HPDE6-E6E7 (cell line): ENCODE results near the gene LMX1B.

ENCODE experiments used
- DNase-seq: peaks from one replicate; pipeline ENCODE4 v3.0.0; 2011; ENCODE audit warnings: missing footprints; ENCODE audit errors: extremely low spot score

Gene LMX1B

DNA sequence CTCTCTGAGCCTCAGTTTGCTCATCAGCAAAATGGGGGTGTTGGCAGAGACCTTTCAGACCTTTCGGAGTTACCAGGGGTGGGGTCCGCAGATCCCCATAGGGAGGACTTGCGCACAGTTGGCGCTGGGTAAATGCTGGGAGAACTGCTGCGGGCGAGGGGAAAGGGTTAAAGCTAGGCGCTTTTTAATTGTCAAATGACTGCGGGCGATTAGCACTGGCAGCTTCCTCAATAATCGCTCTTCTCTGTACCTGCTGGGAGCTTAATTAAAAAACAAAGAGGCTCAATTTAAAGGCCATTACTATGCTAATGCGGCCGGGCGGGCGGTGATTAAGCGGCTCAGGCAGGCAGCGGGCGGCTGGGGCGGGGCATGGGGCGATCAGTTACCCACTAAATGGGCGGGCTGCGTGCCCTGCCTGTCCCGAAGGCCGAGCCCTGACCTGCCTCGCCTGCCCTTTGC is 63.0 kb downstream of the LMX1B start:
- no peak for DNase-seq

GRCh38 chr9:126677188-126678084 is 63.7 kb downstream of the LMX1B start:
- DNase-seq: no peak

- DNase-seq: no peak
These were observed 65.3 kb downstream of the LMX1B start for GRCh38 chr9:126678989-126679388.

DNA sequence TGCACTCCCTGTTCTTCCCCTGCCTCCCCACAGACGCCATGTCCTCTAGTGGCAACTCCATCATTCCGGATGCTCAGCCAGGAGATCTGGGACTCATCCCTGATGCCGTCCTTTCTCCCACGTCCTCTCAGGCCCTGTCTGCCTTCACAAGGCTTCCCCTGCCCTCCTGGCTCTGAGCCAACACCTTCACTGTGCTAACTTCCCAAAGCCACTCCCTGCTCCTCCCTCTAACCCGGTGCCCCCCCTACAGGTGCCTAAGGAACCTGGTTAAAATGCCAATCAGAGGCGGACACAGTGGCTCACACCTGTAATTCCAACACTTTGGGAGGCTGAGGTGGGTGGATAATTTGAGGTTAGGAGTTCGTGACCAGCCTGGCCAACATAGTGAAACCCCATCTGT is 67.6 kb downstream of the LMX1B start:
- no peak for DNase-seq

DNA sequence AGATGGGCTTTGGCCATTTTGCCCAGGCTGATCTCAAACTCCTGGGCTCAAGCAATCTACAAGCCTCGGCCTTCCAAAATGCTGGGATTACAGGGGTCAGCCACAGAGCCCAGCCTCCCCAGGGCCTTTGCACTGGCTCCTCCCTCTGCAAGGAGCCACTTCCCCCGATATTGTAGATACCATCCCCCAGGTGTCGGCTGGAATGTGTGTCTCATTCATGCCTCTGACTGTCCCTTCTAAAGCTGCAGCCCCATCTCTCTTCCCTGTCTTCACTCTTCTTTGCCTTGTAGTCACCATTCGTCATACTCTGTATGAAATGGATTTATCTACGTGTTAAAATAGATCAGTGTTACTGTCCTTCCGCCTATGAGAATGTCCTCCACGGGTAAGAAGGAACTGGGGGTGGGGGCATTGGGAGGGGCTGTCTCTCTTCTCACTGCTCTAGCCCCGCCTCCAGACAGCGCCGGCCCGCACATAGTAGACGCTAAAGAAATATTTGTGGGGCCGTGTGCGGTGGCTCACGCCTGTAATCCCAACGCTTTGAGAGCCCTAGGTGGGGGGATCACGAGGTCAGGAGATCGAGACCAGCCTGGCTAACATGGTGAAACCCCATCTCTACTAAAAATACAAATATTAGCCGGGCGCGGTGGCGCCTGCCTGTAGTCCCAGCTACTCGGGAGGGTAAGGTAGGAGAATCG is 68.5 kb downstream of the LMX1B start:
- no peak for DNase-seq

DNA sequence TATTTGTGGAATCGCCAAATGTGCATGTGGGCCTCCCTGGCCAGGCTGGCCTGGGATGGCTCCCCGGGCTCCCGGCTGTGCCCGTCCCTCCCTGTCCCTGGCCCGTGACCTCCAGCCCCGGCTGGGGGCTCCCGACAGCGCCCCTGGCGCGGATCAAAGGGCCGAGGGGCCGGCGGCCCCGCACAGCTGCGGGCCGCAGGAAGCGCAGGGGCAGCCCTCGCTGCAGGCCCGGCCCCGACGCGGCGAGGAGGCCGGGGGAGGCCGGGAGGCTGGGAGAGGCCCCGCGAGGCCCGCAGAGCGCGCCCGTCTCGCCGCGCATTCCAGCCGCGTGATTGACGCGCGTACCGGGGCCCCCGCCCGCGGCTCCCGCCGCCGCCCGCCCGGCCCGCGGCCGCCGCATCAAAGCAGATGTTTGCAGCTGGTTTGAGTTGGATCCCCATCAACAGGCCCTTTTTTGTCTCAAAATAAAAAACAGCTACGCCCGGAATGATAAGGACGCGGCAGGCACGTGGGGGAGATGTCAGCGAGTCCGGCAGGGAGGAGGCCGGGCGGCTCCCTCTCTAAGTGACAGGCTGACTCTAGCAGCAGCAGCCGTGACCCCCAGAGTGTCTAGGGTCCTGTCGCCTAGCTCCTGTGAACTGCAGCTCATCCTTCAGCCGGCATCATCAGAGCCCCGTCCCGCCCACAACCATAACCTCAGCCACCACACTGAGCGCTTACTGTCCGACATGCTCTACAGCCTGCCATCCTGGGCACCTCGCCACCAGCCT is 69.4 kb downstream of the LMX1B start:
- DNase-seq: no peak

GRCh38 chr9:126683698-126684044 is 69.9 kb downstream of the LMX1B start:
- no peak for DNase-seq

GRCh38 chr9:126684345-126684744 is 70.6 kb downstream of the LMX1B start:
- DNase-seq: no peak

DNA sequence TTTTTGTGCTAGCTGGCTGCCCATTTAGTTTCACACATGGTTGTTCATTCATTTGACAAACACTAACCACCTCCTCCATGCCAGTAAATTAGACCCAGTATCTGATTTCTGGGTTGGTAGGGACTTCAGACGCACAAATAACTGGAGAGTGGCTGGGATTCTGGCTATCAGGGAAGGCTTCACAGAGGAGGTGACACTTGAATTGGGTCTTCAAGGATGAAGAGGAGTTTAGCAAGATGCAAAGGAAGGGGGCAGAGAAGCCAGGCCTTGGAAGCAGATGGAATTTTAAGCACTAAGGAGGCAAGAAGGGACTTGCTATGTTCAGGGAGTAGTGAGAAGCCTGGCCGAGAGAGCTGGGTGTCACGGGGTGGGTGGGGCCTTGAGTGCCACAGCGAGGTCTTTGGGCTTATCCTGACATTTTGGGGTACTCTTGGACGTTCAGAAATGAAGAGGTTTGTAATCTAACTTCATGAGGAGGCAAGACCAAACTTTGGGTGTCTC is 71.3 kb downstream of the LMX1B start:
- DNase-seq: no peak

DNA sequence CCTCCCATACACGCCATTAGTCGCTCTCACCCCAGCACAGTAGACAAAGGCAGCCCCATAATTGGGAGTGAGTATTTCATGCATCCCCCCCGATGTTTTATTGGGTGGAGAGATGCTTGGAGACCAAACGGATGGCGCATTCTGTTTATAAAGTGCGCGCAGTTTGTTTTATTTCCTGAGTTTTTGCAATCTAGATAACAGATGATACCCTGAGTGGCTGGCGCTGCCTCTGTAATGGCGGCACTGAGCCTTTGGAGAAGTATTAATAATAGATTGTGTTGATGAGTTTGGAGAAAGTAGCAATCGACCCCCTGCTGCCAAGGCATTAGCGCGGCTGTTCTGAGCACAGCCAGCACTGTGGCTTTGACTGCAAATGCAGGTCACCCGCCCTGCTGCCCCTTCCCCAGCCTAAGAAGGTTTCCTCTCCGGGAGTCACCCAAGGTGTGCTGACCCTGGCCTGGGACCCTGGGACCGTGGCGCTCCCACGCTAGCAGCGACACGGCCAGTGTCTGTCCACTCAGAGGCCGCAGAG is 74.3 kb downstream of the LMX1B start:
- no peak for DNase-seq

- DNase-seq: no peak
These were observed 74.9 kb downstream of the LMX1B start for GRCh38 chr9:126688617-126689016.

GRCh38 chr9:126689027-126689825 is 75.5 kb downstream of the LMX1B start:
- no peak for DNase-seq

GRCh38 chr9:126690431-126691051 is 76.8 kb downstream of the LMX1B start:
- DNase-seq: no peak

DNA sequence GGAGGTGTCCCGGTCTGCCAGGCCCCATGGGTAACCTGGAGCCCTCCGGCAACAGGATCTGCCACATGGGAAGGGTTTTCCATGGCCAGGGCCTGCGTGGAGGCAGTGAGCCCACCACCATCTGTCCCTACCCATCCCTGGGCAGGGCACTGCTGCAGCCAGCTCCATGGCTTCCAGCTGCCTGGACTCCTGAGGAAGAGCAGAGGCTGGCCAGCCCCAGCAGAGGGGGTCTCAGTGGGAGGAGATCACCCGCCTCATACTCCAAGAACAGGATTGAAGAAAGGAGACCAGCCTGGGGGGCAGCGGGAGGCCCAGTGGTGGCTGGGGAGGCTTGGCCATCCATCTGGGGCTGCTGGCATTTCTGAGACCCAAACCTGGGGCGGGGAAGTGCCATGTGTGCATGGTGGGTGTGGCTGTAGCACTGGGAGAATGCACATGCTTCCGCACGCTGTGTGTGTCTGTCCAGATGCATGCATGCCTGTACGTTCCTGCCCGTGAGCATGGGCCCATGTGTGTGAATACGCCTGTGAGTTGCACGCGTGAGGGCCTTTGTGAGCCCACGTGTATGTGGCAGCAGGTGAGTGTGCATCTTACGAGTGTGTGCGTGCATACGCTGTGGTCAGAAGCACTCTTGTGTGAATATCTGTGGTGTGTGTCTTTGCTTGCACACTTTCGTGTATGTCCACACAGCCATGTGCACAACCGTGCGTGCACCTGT is 78.5 kb downstream of the LMX1B start:
- DNase-seq: no peak

DNA sequence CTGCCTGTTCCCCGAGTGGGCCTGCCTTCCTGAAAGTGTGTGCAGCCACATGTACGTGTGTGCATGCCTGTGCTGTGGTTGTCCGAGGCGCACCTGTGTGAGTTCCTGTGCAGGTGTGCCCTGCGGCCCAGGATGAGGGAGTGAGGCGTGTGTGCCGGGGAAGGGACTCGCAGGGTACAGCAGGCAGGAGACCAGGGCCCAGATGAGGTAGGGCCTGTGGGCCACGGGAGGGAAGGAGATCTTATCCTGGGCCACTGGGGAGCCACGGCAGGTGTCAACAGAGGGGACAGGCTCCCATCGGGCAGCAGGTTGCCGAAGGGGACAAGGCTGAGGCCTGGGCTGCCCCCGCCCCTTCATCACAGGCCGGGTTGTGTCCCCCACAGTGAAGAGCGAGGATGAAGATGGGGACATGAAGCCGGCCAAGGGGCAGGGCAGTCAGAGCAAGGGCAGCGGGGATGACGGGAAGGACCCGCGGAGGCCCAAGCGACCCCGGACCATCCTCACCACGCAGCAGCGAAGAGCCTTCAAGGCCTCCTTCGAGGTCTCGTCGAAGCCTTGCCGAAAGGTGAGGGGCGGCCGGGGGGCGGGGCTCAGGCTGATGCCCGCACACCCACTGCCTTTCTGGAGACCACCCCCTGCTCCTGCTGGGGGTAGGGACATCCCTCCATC is 79.2 kb downstream of the LMX1B start:
- DNase-seq: no peak

- no peak for DNase-seq
These were observed 79.8 kb downstream of the LMX1B start for GRCh38 chr9:126693428-126693944.

DNA sequence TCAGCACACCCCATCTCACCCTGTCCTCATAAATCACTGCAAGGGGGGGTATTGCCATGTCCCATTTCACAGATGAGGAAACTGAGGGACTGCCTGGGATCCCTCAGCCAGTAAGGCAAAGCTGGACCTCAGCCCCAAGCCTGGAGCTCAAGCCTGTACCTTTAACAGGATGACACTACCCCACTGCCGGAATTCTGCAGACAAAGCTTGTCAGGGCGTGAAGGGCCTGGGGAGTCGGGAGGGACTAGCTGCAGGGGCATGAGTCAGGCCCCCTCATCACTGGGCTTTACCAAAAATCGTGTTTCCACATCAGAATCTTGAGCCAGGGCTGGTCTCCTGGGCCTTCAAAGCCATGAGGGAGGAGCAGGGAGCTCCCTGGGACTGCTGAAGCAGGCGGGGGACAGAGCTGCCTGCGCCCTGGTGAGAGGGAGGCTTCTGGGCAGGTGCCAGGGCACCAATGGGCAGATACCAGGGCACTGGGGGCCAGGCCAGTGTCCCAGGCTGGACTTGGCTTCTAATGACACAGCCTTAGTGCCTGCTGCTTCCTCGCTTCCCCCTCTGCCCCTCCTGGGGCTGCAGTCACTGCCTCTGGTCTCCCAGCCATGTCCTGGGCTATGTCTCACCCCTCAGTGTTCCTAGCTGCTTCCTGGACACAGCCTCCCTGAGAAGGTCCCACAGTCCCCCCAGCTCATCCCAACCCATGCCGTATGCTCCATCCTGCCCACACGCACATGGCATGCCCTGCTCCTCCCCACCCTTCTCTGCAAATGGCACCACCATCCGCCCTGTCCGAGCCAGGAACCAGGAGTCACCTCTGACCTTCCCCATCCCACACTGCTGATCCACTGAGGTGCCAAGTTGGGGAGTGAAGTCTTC is 80.7 kb downstream of the LMX1B start:
- DNase-seq: no peak

DNA sequence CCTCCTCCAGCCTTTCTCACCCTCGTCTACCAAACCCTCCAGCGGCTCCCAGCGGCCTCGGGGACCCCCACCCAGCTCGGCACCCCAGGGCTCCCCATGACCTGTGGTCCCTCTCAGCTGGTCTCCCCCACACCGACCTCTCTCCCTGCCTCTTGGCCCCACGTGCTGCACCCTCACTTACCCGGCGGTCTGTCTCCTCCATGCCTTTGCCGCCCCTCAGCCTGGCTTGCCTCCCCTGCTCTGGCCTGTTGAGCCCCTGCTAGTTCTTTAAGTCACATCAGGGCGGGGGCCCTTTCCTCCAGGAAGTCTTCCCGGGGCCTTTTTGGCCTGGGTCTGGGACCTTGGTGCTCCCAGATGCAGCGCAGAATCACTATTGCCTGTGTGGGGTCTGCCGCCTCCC is 81.5 kb downstream of the LMX1B start:
- DNase-seq: no peak
